Forelimb muscle (tissue), 1 donor: Measurements from ENCODE around the gene ELAVL1. TPM values are rescaled to one million over a fixed set of nuclear protein-coding genes. Genes with fewer than 3 reads are reported as not detected.

ENCODE experiments used
- DNase-seq: peaks from one replicate; pipeline ENCODE4 v3.0.0-alpha.2; 2013; ENCODE audit warnings: low read depth
- polyA plus RNA-seq: library from polyadenylated mRNA; unstranded; fragments of 120-200 nt; gene quantifications from one replicate; pipeline ENCODE4 v1.2.1, GENCODE V29; 2013; ENCODE audit not compliant: insufficient read length

Gene ELAVL1
- polyA plus RNA-seq, 1 donor, result 44.5 TPM

DNA sequence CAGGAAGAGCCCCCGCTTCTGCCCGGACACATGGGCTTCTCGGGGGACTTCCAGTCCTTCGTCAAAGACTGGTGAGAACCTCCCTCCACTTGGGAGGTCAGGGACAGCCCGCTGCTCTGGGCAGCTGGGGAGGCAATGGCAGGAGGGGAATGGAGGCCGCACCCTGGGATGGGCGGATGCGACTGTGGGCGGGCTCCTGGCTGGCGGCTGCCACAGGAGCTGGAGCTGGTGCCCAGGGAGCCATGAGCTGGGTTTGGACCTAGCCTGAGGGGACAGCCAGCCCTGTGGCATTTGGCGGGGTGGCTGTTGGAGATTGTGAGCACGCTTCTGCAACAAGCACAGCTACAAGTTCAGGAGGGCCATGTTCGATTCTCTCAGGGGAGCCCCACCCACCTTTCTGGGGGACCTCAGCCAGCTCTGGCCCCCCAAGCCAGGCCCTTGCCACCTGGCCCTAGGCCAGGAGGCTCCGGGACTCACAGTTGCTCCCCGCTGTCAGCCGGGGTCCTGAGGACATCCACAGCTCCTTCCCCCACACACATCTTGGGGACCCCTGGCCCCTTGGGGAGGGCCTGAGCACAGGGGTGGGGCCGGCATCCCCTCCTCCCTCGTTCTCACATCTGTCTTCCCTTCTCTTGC, 93.8 kb downstream of the ELAVL1 start:
- DNase-seq, result no peak

DNA sequence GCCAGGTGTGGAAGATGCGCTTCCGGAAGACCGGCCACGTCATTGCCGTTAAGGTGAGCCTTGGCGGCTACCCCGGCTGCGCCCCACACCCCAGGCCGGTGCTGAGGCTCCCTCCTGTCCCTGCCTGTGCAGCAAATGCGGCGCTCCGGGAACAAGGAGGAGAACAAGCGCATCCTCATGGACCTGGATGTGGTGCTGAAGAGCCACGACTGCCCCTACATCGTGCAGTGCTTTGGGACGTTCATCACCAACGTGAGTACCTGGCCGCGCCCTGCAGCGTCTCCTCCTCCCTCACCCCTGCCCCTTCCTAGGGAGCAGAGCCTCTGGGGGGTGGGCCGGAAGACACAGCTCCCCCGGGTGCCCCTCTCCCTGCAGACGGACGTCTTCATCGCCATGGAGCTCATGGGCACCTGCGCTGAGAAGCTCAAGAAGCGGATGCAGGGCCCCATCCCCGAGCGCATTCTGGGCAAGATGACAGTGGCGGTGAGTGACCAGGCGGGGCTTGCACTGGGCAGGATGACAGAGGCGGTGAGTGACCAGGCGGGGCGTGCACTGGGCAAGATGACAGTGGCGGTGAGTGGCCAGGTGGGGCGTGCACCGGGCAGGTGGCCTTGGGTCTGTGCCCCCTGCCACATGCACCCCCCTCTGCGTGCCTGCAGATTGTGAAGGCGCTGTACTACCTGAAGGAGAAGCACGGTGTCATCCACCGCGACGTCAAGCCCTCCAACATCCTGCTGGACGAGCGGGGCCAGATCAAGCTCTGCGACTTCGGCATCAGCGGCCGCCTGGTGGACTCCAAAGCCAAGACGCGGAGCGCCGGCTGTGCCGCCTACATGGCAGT, 94.9 kb downstream of the ELAVL1 start:
- DNase-seq, result no peak

DNA sequence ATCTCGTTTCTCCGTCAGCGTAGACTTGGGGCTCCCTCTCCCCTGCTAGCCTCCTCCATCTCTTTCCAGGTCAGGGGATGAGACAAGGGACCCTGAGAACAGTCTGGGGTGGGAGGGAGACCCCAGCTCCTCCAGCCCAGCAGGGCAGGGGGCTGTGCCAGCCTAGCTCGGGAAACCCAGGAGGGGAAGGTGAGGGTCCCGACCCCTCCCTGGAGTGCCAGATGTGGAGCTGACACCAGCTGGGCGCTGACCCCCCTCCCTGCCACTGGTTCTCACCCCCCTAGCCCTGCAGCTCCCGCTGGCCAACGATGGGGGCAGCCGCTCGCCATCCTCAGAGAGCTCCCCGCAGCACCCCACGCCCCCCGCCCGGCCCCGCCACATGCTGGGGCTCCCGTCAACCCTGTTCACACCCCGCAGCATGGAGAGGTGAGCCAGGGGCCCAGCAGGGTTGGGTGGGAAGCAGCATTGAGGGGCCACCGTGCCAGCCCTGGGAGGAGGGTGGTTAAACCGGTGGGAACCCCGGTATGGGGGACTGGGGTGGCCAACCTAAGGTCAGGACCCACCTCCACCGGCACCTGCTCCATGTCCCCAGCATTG, 95.9 kb downstream of the ELAVL1 start:
- DNase-seq, result no peak

DNA sequence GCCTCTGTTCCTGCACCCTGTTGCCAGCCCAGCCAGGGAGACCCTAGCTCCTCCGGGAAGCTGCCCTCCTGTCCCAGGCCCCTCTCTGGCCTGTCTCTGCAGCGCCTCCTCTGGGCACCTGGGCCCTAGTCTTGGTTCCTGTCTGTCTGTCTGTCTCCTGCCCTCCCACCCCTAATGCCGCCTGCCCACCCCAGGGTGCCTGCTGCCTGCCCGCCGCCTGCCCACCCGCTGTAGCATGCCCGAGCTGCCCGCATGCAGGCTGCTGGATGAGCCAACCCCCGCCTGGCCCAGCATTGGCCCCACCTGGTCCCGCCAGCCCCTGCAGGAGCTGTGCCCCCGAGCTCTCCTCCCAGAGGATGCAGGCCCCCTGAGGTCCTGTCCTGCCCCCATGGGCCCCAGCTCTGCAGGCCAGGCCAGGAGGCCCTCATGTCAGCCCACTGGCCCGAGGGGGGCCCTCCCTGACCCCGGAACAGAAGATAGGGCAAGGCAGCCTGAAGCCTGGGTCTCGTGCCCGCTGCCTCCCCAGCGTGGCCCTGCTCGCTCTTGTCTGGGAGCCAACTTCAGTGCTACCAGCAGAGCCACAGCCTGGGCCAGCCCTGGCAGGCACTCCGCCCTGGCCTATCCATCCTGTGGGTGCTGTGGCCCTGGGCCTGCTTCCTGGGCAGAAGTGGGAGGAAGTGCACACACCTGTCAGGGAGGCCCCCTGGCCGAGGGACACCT, 96.5 kb downstream of the ELAVL1 start:
- no peak for DNase-seq

Other genes with a start within 250 kb of the ELAVL1 start
- gene CLEC4M, start 242.4 kb downstream of the ELAVL1 start, polyA plus RNA-seq, result 0.14 TPM
- 13.4 TPM for gene EVI5L, start 175.4 kb downstream of the ELAVL1 start, polyA plus RNA-seq
- 0.27 TPM for gene PRR36, start 131.3 kb downstream of the ELAVL1 start, polyA plus RNA-seq
- 0.23 TPM for gene LRRC8E, start 117.1 kb downstream of the ELAVL1 start, polyA plus RNA-seq
- gene MAP2K7, start 101.8 kb downstream of the ELAVL1 start, polyA plus RNA-seq, result 23.3 TPM
- gene TGFBR3L, start 90.8 kb downstream of the ELAVL1 start, polyA plus RNA-seq, result 0.24 TPM
- 18.1 TPM for gene SNAPC2, start 85.3 kb downstream of the ELAVL1 start, polyA plus RNA-seq
- gene CTXN1, start 79.5 kb downstream of the ELAVL1 start, polyA plus RNA-seq, result 2.0 TPM
- 52.7 TPM for gene TIMM44, start 62.0 kb downstream of the ELAVL1 start, polyA plus RNA-seq
- gene CCL25, start 47.1 kb upstream of the ELAVL1 start, polyA plus RNA-seq, result not detected
- 6.4 TPM for gene FBN3, start 144.0 kb upstream of the ELAVL1 start, polyA plus RNA-seq
- gene CERS4, start 203.7 kb upstream of the ELAVL1 start, polyA plus RNA-seq, result 12.5 TPM